Fibroblast of the aortic adventitia (primary cell): Measurements from ENCODE around the gene SETD5. TPM values are rescaled to one million over a fixed set of nuclear protein-coding genes. Genes with fewer than 3 reads are reported as not detected.

Source experiments
- DNase-seq: peaks from one replicate; pipeline ENCODE4 v3.0.0-alpha.2; 2010; ENCODE audit warnings: low read depth
- H3K4me3 ChIP-seq: 2 replicates; pipeline ENCODE4 v1.5.1; 2011; ENCODE audit warnings: low read depth, mild to moderate bottlenecking, control low read depth, low read length, moderate library complexity
- total RNA-seq: library from RNA; depleted of rRNA; stranded (reverse); fragments of >200 nt; gene quantifications from 2 replicates; pipeline ENCODE4 v1.2.3, GENCODE V29; 2012; ENCODE audit warnings: low replicate concordance
- TF ChIP-seq, protein P1 (sequence below): IDR thresholded peaks from 2 replicates; pipeline ENCODE4 v1.5.1; 2011; ENCODE audit warnings: mild to moderate bottlenecking, low read length, control low read depth, inconsistent platforms; ENCODE audit not compliant: insufficient read depth

The SETD5 gene
- total RNA-seq, 1 donor, result 80.2 TPM

GRCh38 chr3:9401986-9402385 lies 4.6 kb downstream of the SETD5 start:
- DNase-seq, result no peak
- H3K4me3 ChIP-seq, result peak overlapping the region; percentile 36
- TF ChIP-seq, protein P1, sequence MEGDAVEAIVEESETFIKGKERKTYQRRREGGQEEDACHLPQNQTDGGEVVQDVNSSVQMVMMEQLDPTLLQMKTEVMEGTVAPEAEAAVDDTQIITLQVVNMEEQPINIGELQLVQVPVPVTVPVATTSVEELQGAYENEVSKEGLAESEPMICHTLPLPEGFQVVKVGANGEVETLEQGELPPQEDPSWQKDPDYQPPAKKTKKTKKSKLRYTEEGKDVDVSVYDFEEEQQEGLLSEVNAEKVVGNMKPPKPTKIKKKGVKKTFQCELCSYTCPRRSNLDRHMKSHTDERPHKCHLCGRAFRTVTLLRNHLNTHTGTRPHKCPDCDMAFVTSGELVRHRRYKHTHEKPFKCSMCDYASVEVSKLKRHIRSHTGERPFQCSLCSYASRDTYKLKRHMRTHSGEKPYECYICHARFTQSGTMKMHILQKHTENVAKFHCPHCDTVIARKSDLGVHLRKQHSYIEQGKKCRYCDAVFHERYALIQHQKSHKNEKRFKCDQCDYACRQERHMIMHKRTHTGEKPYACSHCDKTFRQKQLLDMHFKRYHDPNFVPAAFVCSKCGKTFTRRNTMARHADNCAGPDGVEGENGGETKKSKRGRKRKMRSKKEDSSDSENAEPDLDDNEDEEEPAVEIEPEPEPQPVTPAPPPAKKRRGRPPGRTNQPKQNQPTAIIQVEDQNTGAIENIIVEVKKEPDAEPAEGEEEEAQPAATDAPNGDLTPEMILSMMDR, result no peak

GRCh38 chr3:9402410-9403228 lies 5.2 kb downstream of the SETD5 start:
- TF ChIP-seq, protein P1, result no peak
- no peak for DNase-seq
- H3K4me3 ChIP-seq, result peak overlapping the region; percentile 36

DNA sequence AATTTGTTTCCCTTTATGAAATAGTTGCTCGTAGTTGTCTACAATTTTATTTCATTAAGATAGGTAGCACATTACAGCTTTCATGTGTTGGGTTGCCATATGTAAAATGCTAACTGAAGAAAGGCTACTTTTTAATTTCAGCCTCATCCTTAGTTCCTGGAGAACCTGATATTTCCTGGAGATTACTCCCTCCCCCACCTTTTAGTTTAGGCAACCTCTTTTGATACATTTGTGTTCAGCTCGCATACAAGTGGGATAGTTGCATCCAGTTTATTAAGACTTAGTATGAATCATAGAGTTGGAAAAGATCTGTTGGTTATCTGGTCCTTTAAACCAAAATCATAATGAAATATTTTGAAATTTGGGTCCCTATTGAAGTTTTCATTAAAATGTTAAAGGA lies 6.0 kb downstream of the SETD5 start:
- H3K4me3 ChIP-seq, result no peak overlapping the region
- TF ChIP-seq, protein P1, result no peak
- DNase-seq, result no peak

DNA sequence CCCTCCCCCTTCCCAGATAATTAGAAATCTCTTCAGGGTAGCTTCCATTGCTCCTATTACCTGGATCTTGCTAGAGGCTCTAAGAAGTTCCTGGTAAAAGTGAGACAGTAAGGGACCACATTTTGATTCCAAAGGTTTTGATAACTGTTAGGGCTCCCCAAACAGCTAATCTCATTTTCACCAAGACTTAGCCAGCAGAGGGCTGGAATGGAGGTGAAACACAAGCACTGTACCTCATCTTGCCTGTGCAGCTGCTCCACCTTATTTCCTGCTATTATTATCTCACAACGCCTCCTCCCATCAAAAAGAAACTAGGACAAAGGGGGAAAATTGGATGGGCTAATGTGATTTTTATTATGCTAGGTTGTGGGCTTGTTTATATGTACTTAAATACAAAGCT lies 7.3 kb downstream of the SETD5 start:
- TF ChIP-seq, protein P1, result no peak
- H3K4me3 ChIP-seq, result no peak overlapping the region
- no peak for DNase-seq

- no peak overlapping the region for H3K4me3 ChIP-seq
- TF ChIP-seq, protein P1, result no peak
- DNase-seq, result no peak
Observed at GRCh38 chr3:9405756-9406155, 8.3 kb downstream of the SETD5 start.

GRCh38 chr3:9406856-9407626 lies 9.6 kb downstream of the SETD5 start:
- TF ChIP-seq, protein P1, result no peak
- no peak for DNase-seq
- H3K4me3 ChIP-seq, result no peak overlapping the region
